Mesenchymal stem cell (in vitro differentiated cells and primary cell): ENCODE results near the gene ZC2HC1C.

Experiments
- DNase-seq: peaks from one replicate; pipeline ENCODE4 v3.0.0-alpha.2; 2013
- H2AFZ ChIP-seq: one replicate; pipeline ENCODE4 v1.6.1; 2013; ENCODE audit warnings: low read depth, mild to moderate bottlenecking, control low read depth, inconsistent platforms, low read length, moderate library complexity
- H2AK5ac ChIP-seq: 2 replicates; pipeline ENCODE4 v1.6.1; 2013; ENCODE audit warnings: low read length, moderate library complexity, mild to moderate bottlenecking, inconsistent platforms; ENCODE audit not compliant: severe bottlenecking
- H2BK120ac ChIP-seq: one replicate; pipeline ENCODE4 v1.6.1; 2013; ENCODE audit warnings: low read depth, mild to moderate bottlenecking, inconsistent platforms, low read length, moderate library complexity
- H2BK12ac ChIP-seq, 2 experiments: one replicate each; pipeline ENCODE4 v1.6.1; 2013; ENCODE audit warnings: inconsistent platforms in 2 of 2, low read length in 2 of 2, mild to moderate bottlenecking in 2 of 2, moderate library complexity in 2 of 2, control low read depth in 1 of 2
- H2BK15ac ChIP-seq: one replicate; pipeline ENCODE4 v1.6.1; 2013; ENCODE audit warnings: mild to moderate bottlenecking, low read depth, inconsistent platforms; ENCODE audit not compliant: poor library complexity, severe bottlenecking
- H2BK5ac ChIP-seq: 2 replicates; pipeline ENCODE4 v1.6.1; 2013; ENCODE audit warnings: low read depth, mild to moderate bottlenecking, low read length, control low read depth, inconsistent platforms; ENCODE audit not compliant: poor library complexity, severe bottlenecking
- H3K14ac ChIP-seq, 2 experiments: one replicate each; pipeline ENCODE4 v1.6.1; 2013; ENCODE audit warnings: inconsistent platforms in 2 of 2, low read length in 2 of 2, control low read depth in 1 of 2, mild to moderate bottlenecking in 1 of 2, moderate library complexity in 1 of 2
- H3K18ac ChIP-seq, 2 experiments: one replicate each; pipeline ENCODE4 v1.6.1; 2013; ENCODE audit warnings: inconsistent platforms in 2 of 2, low read length in 2 of 2, control low read depth in 1 of 2, low read depth in 1 of 2, mild to moderate bottlenecking in 1 of 2
- H3K23ac ChIP-seq, 2 experiments: one replicate each; pipeline ENCODE4 v1.6.1; 2013; ENCODE audit warnings: inconsistent platforms in 2 of 2, low read length in 2 of 2, mild to moderate bottlenecking in 2 of 2, moderate library complexity in 2 of 2, control low read depth in 1 of 2
- H3K27ac ChIP-seq: 2 replicates; pipeline ENCODE4 v1.5.1; 2013; ENCODE audit warnings: mild to moderate bottlenecking, moderate library complexity, low read length, control low read depth, inconsistent platforms; ENCODE audit not compliant: poor library complexity, severe bottlenecking
- H3K27me3 ChIP-seq, 2 experiments: 2 replicates each; pipeline versions ENCODE4 v1.6.1 to v1.7.0; 2013; ENCODE audit warnings: low read length in 2 of 2, mild to moderate bottlenecking in 2 of 2, moderate library complexity in 2 of 2, control low read depth in 1 of 2, inconsistent platforms in 1 of 2; ENCODE audit not compliant: control insufficient read depth in 1 of 2, insufficient read depth in 1 of 2
- H3K36me3 ChIP-seq, 2 experiments: 2 replicates each; pipeline versions ENCODE4 v1.6.1 to v1.7.0; 2013; ENCODE audit warnings: low read length in 2 of 2, control low read depth in 1 of 2, inconsistent platforms in 1 of 2, low read depth in 1 of 2, mild to moderate bottlenecking in 1 of 2; ENCODE audit not compliant: insufficient read depth in 2 of 2, control insufficient read depth in 1 of 2
- H3K4ac ChIP-seq, 2 experiments: one replicate each; pipeline ENCODE4 v1.6.1; 2013; ENCODE audit warnings: inconsistent platforms in 2 of 2, low read length in 2 of 2, mild to moderate bottlenecking in 2 of 2, moderate library complexity in 2 of 2, control low read depth in 1 of 2, low read depth in 1 of 2
- H3K4me1 ChIP-seq: 2 replicates; pipeline ENCODE4 v1.6.1; 2013; ENCODE audit warnings: low read depth, low read length, control low read depth; ENCODE audit not compliant: control insufficient read depth, insufficient read depth
- H3K4me2 ChIP-seq: 2 replicates; pipeline ENCODE4 v1.6.1; 2013; ENCODE audit warnings: low read length, mild to moderate bottlenecking, inconsistent platforms; ENCODE audit not compliant: poor library complexity, severe bottlenecking
- H3K4me3 ChIP-seq, 2 experiments: 2 replicates each; pipeline versions ENCODE4 v1.5.1 to v1.7.0; 2013; ENCODE audit warnings: low read length in 2 of 2, mild to moderate bottlenecking in 2 of 2, control low read depth in 1 of 2, low read depth in 1 of 2; ENCODE audit not compliant: insufficient read depth in 1 of 2
- H3K79me1 ChIP-seq: replicated peaks from 2 replicates; pipeline ENCODE4 v1.6.1; 2013; ENCODE audit warnings: mild to moderate bottlenecking, control low read depth, low read length, inconsistent platforms; ENCODE audit not compliant: poor library complexity, severe bottlenecking
- H3K9ac ChIP-seq: 2 replicates; pipeline ENCODE4 v1.7.0; 2013; ENCODE audit warnings: mild to moderate bottlenecking, low read length, moderate library complexity
- H3K9me3 ChIP-seq: 2 replicates; pipeline ENCODE4 v1.7.0; 2013; ENCODE audit warnings: mild to moderate bottlenecking, low read length; ENCODE audit not compliant: control insufficient read depth
- H4K8ac ChIP-seq: one replicate; pipeline ENCODE4 v1.6.1; 2013; ENCODE audit warnings: inconsistent platforms, mild to moderate bottlenecking, low read length, moderate library complexity
- H4K91ac ChIP-seq: one replicate; pipeline ENCODE4 v1.6.1; 2013; ENCODE audit warnings: mild to moderate bottlenecking, low read length, inconsistent platforms
- WGBS: methylation state at CpG from one replicate; pipeline ENCODE4 v1.1.7; 2013; ENCODE audit warnings: mixed read lengths; 5-methylcytosine and 5-hydroxymethylcytosine counted together

ZC2HC1C gene

GRCh38 chr14:75040959-75041358 is 28.5 kb upstream of the ZC2HC1C start:
- no peak overlapping the region for H3K9ac ChIP-seq
- H3K27me3 ChIP-seq = no peaks in the 10 kb centered on the region
- peaks cover 5 to 60% of the 10 kb centered on the region in 2 experiments for H3K36me3 ChIP-seq
- no peak overlapping the region for H4K91ac ChIP-seq
- no peak overlapping the region for H2BK5ac ChIP-seq
- H2AFZ ChIP-seq = no peak overlapping the region
- H3K9me3 ChIP-seq = no peaks in the 10 kb centered on the region
- H2BK12ac ChIP-seq = no peak overlapping the region
- no peak overlapping the region for H3K4me2 ChIP-seq
- H3K18ac ChIP-seq = peak overlapping the region in 1 of 2 experiments; percentile 1
- no peak for DNase-seq
- no peak overlapping the region for H3K27ac ChIP-seq
- WGBS = 94% methylated on average over 2 of the region's 2 CpGs
- peaks cover 5% of the 10 kb centered on the region for H3K79me1 ChIP-seq
- no peak overlapping the region for H2AK5ac ChIP-seq
- H3K4me3 ChIP-seq = no peak overlapping the region
- no peak overlapping the region for H3K23ac ChIP-seq
- H2BK120ac ChIP-seq = no peak overlapping the region
- no peak overlapping the region for H3K4ac ChIP-seq
- no peak overlapping the region for H3K14ac ChIP-seq
- H3K4me1 ChIP-seq = peaks cover 9% of the 10 kb centered on the region
- no peak overlapping the region for H2BK15ac ChIP-seq
- H4K8ac ChIP-seq = no peak overlapping the region

GRCh38 chr14:75041613-75042012 is 27.8 kb upstream of the ZC2HC1C start:
- Histone ChIP-seq H3K79me1 (peaks cover 7% of the 10 kb centered on the region), H2BK12ac (no peak overlapping the region), H2AK5ac (no peak overlapping the region), H2BK15ac (no peak overlapping the region), H3K18ac (no peak overlapping the region), H3K9me3 (no peaks in the 10 kb centered on the region), H4K91ac (no peak overlapping the region), H3K4me2 (no peak overlapping the region), H2BK5ac (no peak overlapping the region), H2BK120ac (no peak overlapping the region), H4K8ac (no peak overlapping the region), H2AFZ (no peak overlapping the region), H3K23ac (no peak overlapping the region), H3K4me3 (no peak overlapping the region), H3K4ac (no peak overlapping the region), H3K27ac (peak overlapping the region; percentile 60), H3K36me3 (peaks cover 3 to 56% of the 10 kb centered on the region in 2 experiments), H3K14ac (no peak overlapping the region), H3K27me3 (no peaks in the 10 kb centered on the region), H3K9ac (peak overlapping the region; percentile 0), H3K4me1 (peaks cover 9% of the 10 kb centered on the region)
- DNase-seq = peak; percentile 35
- WGBS = 60% methylated on average over 4 of the region's 4 CpGs

- no peak overlapping the region for H3K4me3 ChIP-seq
- no peak overlapping the region for H2BK5ac ChIP-seq
- H3K23ac ChIP-seq = no peak overlapping the region
- H3K27ac ChIP-seq = peak overlapping the region; percentile 34
- H2BK12ac ChIP-seq = peak overlapping the region in 1 of 2 experiments; percentile 27
- no peak overlapping the region for H2AK5ac ChIP-seq
- peak overlapping the region; percentile 0 for H3K9ac ChIP-seq
- no peaks in the 10 kb centered on the region for H3K9me3 ChIP-seq
- no peak overlapping the region for H4K91ac ChIP-seq
- peaks cover 3 to 52% of the 10 kb centered on the region in 2 experiments for H3K36me3 ChIP-seq
- H3K4me1 ChIP-seq = peaks cover 9% of the 10 kb centered on the region
- H4K8ac ChIP-seq = no peak overlapping the region
- peak overlapping the region in 1 of 2 experiments; percentile 9 for H3K4ac ChIP-seq
- H3K4me2 ChIP-seq = no peak overlapping the region
- peaks cover 6% of the 10 kb centered on the region for H3K79me1 ChIP-seq
- H2BK120ac ChIP-seq = no peak overlapping the region
- no peaks in the 10 kb centered on the region for H3K27me3 ChIP-seq
- peak overlapping the region in 1 of 2 experiments; percentile 1 for H3K18ac ChIP-seq
- no peak overlapping the region for H2BK15ac ChIP-seq
- no peak overlapping the region for H3K14ac ChIP-seq
- no peak overlapping the region for H2AFZ ChIP-seq
- WGBS = 65% methylated on average over 3 of the region's 6 CpGs
- DNase-seq = peak; percentile 58
Measured at GRCh38 chr14:75042035-75042434, 27.4 kb upstream of the ZC2HC1C start.

GRCh38 chr14:75044322-75044721 is 25.1 kb upstream of the ZC2HC1C start:
- no peak overlapping the region for H2AK5ac ChIP-seq
- H2BK15ac ChIP-seq = no peak overlapping the region
- H3K23ac ChIP-seq = no peak overlapping the region
- no CpG with 5 or more reads among the region's 2 CpGs for WGBS
- peaks cover 5% of the 10 kb centered on the region for H3K79me1 ChIP-seq
- no peak overlapping the region for H3K27ac ChIP-seq
- peaks cover 0 to 39% of the 10 kb centered on the region in 2 experiments for H3K36me3 ChIP-seq
- H2BK120ac ChIP-seq = no peak overlapping the region
- H3K4me2 ChIP-seq = no peak overlapping the region
- H4K91ac ChIP-seq = no peak overlapping the region
- H4K8ac ChIP-seq = no peak overlapping the region
- H3K4me1 ChIP-seq = peaks cover 9% of the 10 kb centered on the region
- peak overlapping the region; percentile 53 for H3K9ac ChIP-seq
- H2AFZ ChIP-seq = no peak overlapping the region
- no peak overlapping the region for H2BK12ac ChIP-seq
- H3K4ac ChIP-seq = no peak overlapping the region
- DNase-seq = no peak
- H3K4me3 ChIP-seq = peak overlapping the region in 1 of 2 experiments; percentile 32
- H3K14ac ChIP-seq = no peak overlapping the region
- no peaks in the 10 kb centered on the region for H3K27me3 ChIP-seq
- no peak overlapping the region for H3K18ac ChIP-seq
- no peak overlapping the region for H2BK5ac ChIP-seq
- H3K9me3 ChIP-seq = no peaks in the 10 kb centered on the region
